DMS153 treated with DMSO at 0.1 percent for 48 hours (cell line): ENCODE data around the gene TMEM95.
A peak's percentile ranks its signal among the peaks of the same experiment; 100 is the strongest.

ENCODE experiments used
- DNase-seq: peaks from one replicate; lab custom pipeline; 2025; ENCODE audit not compliant: unreplicated experiment; lab: John Stamatoyannopoulos, UW

TMEM95 gene

GRCh38 chr17:7355053-7355452, at the start of gene TMEM95:
Gene TMEM95, plus strand, starts transcription at chr17:7355156. Its CDS starts 49 bp downstream, at chr17:7355205.
- no peak for DNase-seq

GRCh38 chr17:7306911-7307685, 47.9 kb upstream of the TMEM95 start, which contains the start of gene EIF5A:
Gene EIF5A, plus strand, starts transcription at chr17:7307628. Its CDS starts 2,008 bp downstream, at chr17:7309636.
- peak; percentile 78 for DNase-seq

- no peak for DNase-seq
Observed at GRCh38 chr17:7307686-7308624, 47.0 kb upstream of the TMEM95 start.

- peak; percentile 14 for DNase-seq
Observed at GRCh38 chr17:7308625-7309433, 46.1 kb upstream of the TMEM95 start.

- DNase-seq = no peak
Observed at GRCh38 chr17:7309628-7310027, 45.3 kb upstream of the TMEM95 start.

- no peak for DNase-seq
Observed at GRCh38 chr17:7311110-7311705, 43.7 kb upstream of the TMEM95 start.

- no peak for DNase-seq
Observed at GRCh38 chr17:7312432-7313087, 42.4 kb upstream of the TMEM95 start.

GRCh38 chr17:7313088-7313889, 41.7 kb upstream of the TMEM95 start:
- no peak for DNase-seq

GRCh38 chr17:7313890-7314718, 40.9 kb upstream of the TMEM95 start:
- DNase-seq = no peak

GRCh38 chr17:7314719-7315569, 40.0 kb upstream of the TMEM95 start, which contains the start of gene GPS2:
Gene GPS2, minus strand, starts transcription at chr17:7315360. Its CDS starts 308 bp downstream, at chr17:7315052.
- peak; percentile 47 for DNase-seq

GRCh38 chr17:7315570-7316235, 39.3 kb upstream of the TMEM95 start:
- DNase-seq = no peak

- DNase-seq = no peak
Observed at GRCh38 chr17:7317161-7317803, 37.7 kb upstream of the TMEM95 start.

GRCh38 chr17:7318121-7318860, 36.7 kb upstream of the TMEM95 start:
- DNase-seq = no peak

GRCh38 chr17:7321466-7321865, 33.5 kb upstream of the TMEM95 start:
- no peak for DNase-seq

GRCh38 chr17:7322520-7323194, 32.3 kb upstream of the TMEM95 start:
- no peak for DNase-seq
